H9 (cell line): ENCODE measurements around the gene FAM237A. TPM values are rescaled to one million over a fixed set of nuclear protein-coding genes. Genes with fewer than 3 reads are reported as not detected.

Source experiments
- DNase-seq: peaks from one replicate; pipeline ENCODE4 v3.0.0-alpha.2; 2017
- H2AFZ ChIP-seq: one replicate; pipeline ENCODE4 v1.6.1; 2013; ENCODE audit warnings: mild to moderate bottlenecking, low read length, control low read depth, moderate library complexity
- H2AK5ac ChIP-seq: 2 replicates; pipeline ENCODE4 v1.6.1; 2013; ENCODE audit warnings: low read length, control low read depth, mixed read lengths; ENCODE audit not compliant: insufficient read length
- H2BK120ac ChIP-seq: one replicate; pipeline ENCODE4 v1.6.1; 2013; ENCODE audit warnings: low read depth, mild to moderate bottlenecking, low read length, control low read depth, inconsistent platforms; ENCODE audit not compliant: poor library complexity, severe bottlenecking
- H2BK12ac ChIP-seq: 2 replicates; pipeline ENCODE4 v1.6.1; 2013; ENCODE audit warnings: low read length, control low read depth, mixed read lengths, low read depth; ENCODE audit not compliant: insufficient read length
- H2BK15ac ChIP-seq: 2 replicates; pipeline ENCODE4 v1.6.1; 2013; ENCODE audit warnings: low read depth, low read length, control low read depth
- H2BK20ac ChIP-seq: one replicate; pipeline ENCODE4 v1.6.1; 2013; ENCODE audit warnings: low read depth, mild to moderate bottlenecking, low read length, control low read depth, inconsistent platforms; ENCODE audit not compliant: poor library complexity, severe bottlenecking
- H2BK5ac ChIP-seq: 2 replicates; pipeline ENCODE4 v1.6.1; 2013; ENCODE audit warnings: low read length, control low read depth, mixed read lengths; ENCODE audit not compliant: insufficient read length
- H3K14ac ChIP-seq: 2 replicates; pipeline ENCODE4 v1.6.1; 2013; ENCODE audit warnings: low read length, control low read depth; ENCODE audit not compliant: insufficient read depth
- H3K18ac ChIP-seq: 2 replicates; pipeline ENCODE4 v1.6.1; 2013; ENCODE audit warnings: low read depth, mild to moderate bottlenecking, mixed read lengths, low read length, control low read depth; ENCODE audit not compliant: insufficient read length
- H3K23ac ChIP-seq: 2 replicates; pipeline ENCODE4 v1.6.1; 2013; ENCODE audit warnings: low read length, control low read depth, mixed read lengths, low read depth; ENCODE audit not compliant: insufficient read length
- H3K23me2 ChIP-seq: 2 replicates; pipeline ENCODE4 v1.6.1; 2013; ENCODE audit warnings: low read depth, mild to moderate bottlenecking, mixed read lengths, low read length, control low read depth; ENCODE audit not compliant: insufficient read length, poor library complexity, severe bottlenecking
- H3K27ac ChIP-seq: 2 replicates; pipeline ENCODE4 v1.5.1; 2013; ENCODE audit warnings: low read length, control low read depth, mixed read lengths, low read depth; ENCODE audit not compliant: insufficient read length
- H3K27me3 ChIP-seq: 2 replicates; pipeline ENCODE4 v1.6.1; 2013; ENCODE audit warnings: low read length, control low read depth, inconsistent platforms; ENCODE audit not compliant: insufficient read depth
- H3K4ac ChIP-seq: 2 replicates; pipeline ENCODE4 v1.6.1; 2013; ENCODE audit warnings: low read depth, mild to moderate bottlenecking, control low read depth, inconsistent platforms, low read length, moderate library complexity
- H3K4me1 ChIP-seq: 2 replicates; pipeline ENCODE4 v1.6.1; 2013; ENCODE audit warnings: low read length, control low read depth, inconsistent platforms; ENCODE audit not compliant: insufficient read depth
- H3K4me2 ChIP-seq: 2 replicates; pipeline ENCODE4 v1.6.1; 2013; ENCODE audit warnings: low read length, control low read depth, mixed read lengths; ENCODE audit not compliant: insufficient read length, insufficient read depth
- H3K56ac ChIP-seq: 2 replicates; pipeline ENCODE4 v1.6.1; 2013; ENCODE audit warnings: low read depth, mild to moderate bottlenecking, mixed read lengths, low read length, control low read depth; ENCODE audit not compliant: insufficient read length
- H3K79me1 ChIP-seq: 2 replicates; pipeline ENCODE4 v1.6.1; 2013; ENCODE audit warnings: low read depth, mild to moderate bottlenecking, moderate library complexity, low read length, control low read depth, inconsistent platforms; ENCODE audit not compliant: insufficient read depth, poor library complexity, severe bottlenecking
- H3K79me2 ChIP-seq: 2 replicates; pipeline ENCODE4 v1.6.1; 2013; ENCODE audit warnings: low read length, control low read depth, inconsistent platforms; ENCODE audit not compliant: insufficient read depth
- H3K9ac ChIP-seq: 2 replicates; pipeline ENCODE4 v1.6.1; 2013; ENCODE audit warnings: low read length, control low read depth, mixed read lengths; ENCODE audit not compliant: insufficient read length; ENCODE audit errors: extremely low read depth
- H3K9me3 ChIP-seq: one replicate; pipeline ENCODE4 v1.6.1; 2013; ENCODE audit warnings: low read depth, low read length, inconsistent platforms; ENCODE audit not compliant: control insufficient read depth
- H3T11ph ChIP-seq: one replicate; pipeline ENCODE4 v1.6.1; 2013; ENCODE audit warnings: mild to moderate bottlenecking, low read length, control low read depth, inconsistent platforms
- H4K20me1 ChIP-seq: one replicate; pipeline ENCODE4 v1.6.1; 2013; ENCODE audit not compliant: control insufficient read depth, insufficient read length, insufficient read depth
- H4K5ac ChIP-seq: 2 replicates; pipeline ENCODE4 v1.6.1; 2013; ENCODE audit warnings: low read depth, mild to moderate bottlenecking, mixed read lengths, low read length, control low read depth; ENCODE audit not compliant: insufficient read length
- H4K8ac ChIP-seq: replicated peaks from 2 replicates; pipeline ENCODE4 v1.6.1; 2013; ENCODE audit warnings: low read length, control low read depth, mixed read lengths, low read depth; ENCODE audit not compliant: insufficient read length
- H4K91ac ChIP-seq: 2 replicates; pipeline ENCODE4 v1.6.1; 2013; ENCODE audit warnings: low read depth, mild to moderate bottlenecking, moderate library complexity, mixed read lengths, low read length, control low read depth; ENCODE audit not compliant: insufficient read length
- H3K27ac Mint-ChIP-seq, 3 experiments: 2 replicates in 2 of 3; 3 replicates in 1 of 3; pipeline ENCODE4 v1.8.0; 2020 to 2021; ENCODE audit warnings: mixed read lengths in 3 of 3, mild to moderate bottlenecking in 1 of 3, moderate library complexity in 1 of 3
- H3K27me3 Mint-ChIP-seq: 2 replicates; pipeline ENCODE4 v1.8.0; 2021; ENCODE audit warnings: low read depth, mild to moderate bottlenecking, moderate library complexity, mixed read lengths
- H3K36me3 Mint-ChIP-seq, 3 experiments: 2 replicates in 2 of 3; 3 replicates in 1 of 3; pipeline ENCODE4 v1.8.0; 2020 to 2021; ENCODE audit warnings: low read depth in 3 of 3, mixed read lengths in 3 of 3; ENCODE audit not compliant: insufficient read depth in 1 of 3
- H3K4me1 Mint-ChIP-seq, 2 experiments: 2 replicates each; pipeline ENCODE4 v1.8.0; 2020; ENCODE audit warnings: mixed read lengths in 2 of 2
- H3K4me3 Mint-ChIP-seq, 2 experiments: 2 replicates in 1 of 2; 3 replicates in 1 of 2; pipeline ENCODE4 v1.8.0; 2020 to 2021; ENCODE audit warnings: mild to moderate bottlenecking in 2 of 2, mixed read lengths in 2 of 2, moderate library complexity in 1 of 2
- H3K9me3 Mint-ChIP-seq, 2 experiments: 2 replicates in 1 of 2; 3 replicates in 1 of 2; pipeline ENCODE4 v1.8.0; 2020; ENCODE audit warnings: mild to moderate bottlenecking in 2 of 2, mixed read lengths in 2 of 2, moderate library complexity in 1 of 2
- CTCF ChIP-seq: fragments of 200-600 bp; sonication (generic); conservative IDR thresholded peaks from 3 replicates; pipeline ENCODE4 v1.8.0; 2021; ENCODE audit warnings: antibody characterized with exemption, mild to moderate bottlenecking
- WGBS: extraction: QIAGEN DNeasy Blood & Tissue Kit; methylation state at CpG from one replicate; pipeline ENCODE4 v1.1.7; 2013; ENCODE audit warnings: missing lambda C conversion rate, low lambda C conversion rate, mixed read lengths; ENCODE audit not compliant: insufficient read length; ENCODE audit errors: extremely low coverage; 5-methylcytosine and 5-hydroxymethylcytosine counted together
- total RNA-seq: library from RNA; stranded (reverse); gene quantifications from 2 replicates; pipeline ENCODE4 v1.2.1, GENCODE V29; 2021

FAM237A gene
- total RNA-seq, 1 experiment from 2014 or later, result not detected

- H3K4me1 ChIP-seq, result no peaks in the 10 kb centered on the region
- no peak overlapping the region for H3K27ac ChIP-seq
- WGBS, result no CpG with 5 or more reads among the region's 1 CpG
Measured at GRCh38 chr2:206647985-206648384, 5.7 kb downstream of the FAM237A start.

More at GRCh38 chr2:206647985-206648384, 5.7 kb downstream of the FAM237A start:
- Histone ChIP-seq H2BK12ac (no peak overlapping the region), H4K8ac (no peak overlapping the region), H2AFZ (no peak overlapping the region), H3K27me3 (no peaks in the 10 kb centered on the region), H3K56ac (no peak overlapping the region), H3K23me2 (no peaks in the 10 kb centered on the region), H2BK20ac (no peak overlapping the region), H4K91ac (no peak overlapping the region), H3K23ac (no peak overlapping the region), H2BK120ac (no peak overlapping the region), H2BK5ac (no peak overlapping the region), H2AK5ac (no peak overlapping the region), H3K4ac (no peak overlapping the region), H4K5ac (no peak overlapping the region), H3K14ac (no peak overlapping the region), H3K9me3 (no peaks in the 10 kb centered on the region), H3K79me2 (no peaks in the 10 kb centered on the region), H3K4me2 (no peak overlapping the region), H3K9ac (no peak overlapping the region), H3K18ac (no peak overlapping the region), H3K79me1 (no peaks in the 10 kb centered on the region), H3T11ph (no peak overlapping the region), H4K20me1 (no peaks in the 10 kb centered on the region), H2BK15ac (no peak overlapping the region)
- no peak for DNase-seq
- TF ChIP-seq CTCF, result no peak
- no peak overlapping the region for H3K4me3 Mint-ChIP-seq
- H3K27ac Mint-ChIP-seq, result no peak overlapping the region
- no peaks in the 10 kb centered on the region for H3K9me3 Mint-ChIP-seq
- peaks cover 19% of the 10 kb centered on the region for H3K27me3 Mint-ChIP-seq
- H3K36me3 Mint-ChIP-seq, result no peaks in the 10 kb centered on the region
- H3K4me1 Mint-ChIP-seq, result no peaks in the 10 kb centered on the region
